ENCODE data around the gene RGS12. TPM values are rescaled to one million over a fixed set of nuclear protein-coding genes. Genes with fewer than 3 reads are reported as not detected.

The RGS12 gene
- total RNA-seq, 1 donor from 2014 or later, result 67.5 TPM

DNA sequence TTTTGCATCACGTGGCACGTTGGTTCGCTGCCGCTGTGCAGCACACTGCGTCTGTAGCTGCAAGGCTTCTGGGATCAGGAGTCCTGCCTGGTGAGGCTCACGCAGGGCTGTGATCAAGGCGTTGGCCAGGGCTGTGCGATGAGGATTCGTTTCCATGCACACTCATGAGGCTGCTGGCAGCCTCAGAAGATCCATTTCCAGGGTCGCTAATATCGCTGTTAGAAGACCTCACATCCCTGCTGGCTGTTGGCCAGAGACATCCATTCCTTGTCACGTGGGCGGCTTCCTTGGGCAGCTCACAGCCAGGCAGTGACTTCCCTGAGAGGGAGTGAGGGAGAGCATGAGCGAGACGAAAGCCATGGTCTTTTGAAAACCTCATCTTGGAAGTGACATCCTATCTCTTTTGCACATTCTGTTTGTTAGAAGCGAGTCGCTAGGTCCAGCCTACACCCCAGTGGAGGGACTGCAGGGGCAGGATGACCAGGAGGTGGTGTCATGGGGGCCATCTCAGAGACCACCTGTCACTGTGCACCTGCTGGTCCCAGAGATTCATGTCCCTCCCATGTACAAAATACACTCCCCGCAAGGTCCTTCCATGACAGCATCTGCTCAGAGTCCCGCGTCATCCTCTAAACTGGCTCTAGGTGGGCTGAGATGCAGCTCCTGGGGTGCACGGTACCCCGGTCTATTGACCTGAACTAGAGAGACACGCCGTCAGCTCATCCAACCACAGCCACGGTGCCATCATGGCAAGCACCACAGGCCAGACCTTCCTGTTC lies 12.2 kb downstream of the RGS12 start:
- TF ChIP-seq, protein P1, sequence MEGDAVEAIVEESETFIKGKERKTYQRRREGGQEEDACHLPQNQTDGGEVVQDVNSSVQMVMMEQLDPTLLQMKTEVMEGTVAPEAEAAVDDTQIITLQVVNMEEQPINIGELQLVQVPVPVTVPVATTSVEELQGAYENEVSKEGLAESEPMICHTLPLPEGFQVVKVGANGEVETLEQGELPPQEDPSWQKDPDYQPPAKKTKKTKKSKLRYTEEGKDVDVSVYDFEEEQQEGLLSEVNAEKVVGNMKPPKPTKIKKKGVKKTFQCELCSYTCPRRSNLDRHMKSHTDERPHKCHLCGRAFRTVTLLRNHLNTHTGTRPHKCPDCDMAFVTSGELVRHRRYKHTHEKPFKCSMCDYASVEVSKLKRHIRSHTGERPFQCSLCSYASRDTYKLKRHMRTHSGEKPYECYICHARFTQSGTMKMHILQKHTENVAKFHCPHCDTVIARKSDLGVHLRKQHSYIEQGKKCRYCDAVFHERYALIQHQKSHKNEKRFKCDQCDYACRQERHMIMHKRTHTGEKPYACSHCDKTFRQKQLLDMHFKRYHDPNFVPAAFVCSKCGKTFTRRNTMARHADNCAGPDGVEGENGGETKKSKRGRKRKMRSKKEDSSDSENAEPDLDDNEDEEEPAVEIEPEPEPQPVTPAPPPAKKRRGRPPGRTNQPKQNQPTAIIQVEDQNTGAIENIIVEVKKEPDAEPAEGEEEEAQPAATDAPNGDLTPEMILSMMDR (conservative IDR thresholded peaks at IDR 0.05), result no peak
- Mint-ChIP-seq H3K36me3 (no peaks in the 10 kb centered on the region), H3K4me1 (ENCODE audit: unreplicated experiment) (peaks cover 55% of the 10 kb centered on the region), H3K27me3 (no peaks in the 10 kb centered on the region), H3K4me3 (no peak overlapping the region), H3K27ac (no peak overlapping the region), H3K9me3 (no peaks in the 10 kb centered on the region)
- no peak for DNase-seq (ENCODE audit: extremely low spot score, unreplicated experiment)

- TF ChIP-seq, protein P1 (conservative IDR thresholded peaks at IDR 0.05), result no peak
- H3K36me3 Mint-ChIP-seq, result no peaks in the 10 kb centered on the region
- H3K4me1 Mint-ChIP-seq (ENCODE audit: unreplicated experiment), result peaks cover 55% of the 10 kb centered on the region
- DNase-seq (ENCODE audit: extremely low spot score, unreplicated experiment), result peak; percentile 51
- H3K27me3 Mint-ChIP-seq, result no peaks in the 10 kb centered on the region
- no peak overlapping the region for H3K4me3 Mint-ChIP-seq
- H3K9me3 Mint-ChIP-seq, result no peaks in the 10 kb centered on the region
- peak overlapping the region; percentile 16 for H3K27ac Mint-ChIP-seq
Observed at GRCh38 chr4:3305610-3306371, 13.0 kb downstream of the RGS12 start.

GRCh38 chr4:3306450-3306849 lies 13.6 kb downstream of the RGS12 start:
- no peaks in the 10 kb centered on the region for H3K36me3 Mint-ChIP-seq
- no peaks in the 10 kb centered on the region for H3K27me3 Mint-ChIP-seq
- H3K27ac Mint-ChIP-seq, result peak overlapping the region; percentile 16
- H3K9me3 Mint-ChIP-seq, result no peaks in the 10 kb centered on the region
- TF ChIP-seq, protein P1 (conservative IDR thresholded peaks at IDR 0.05), result no peak
- no peak overlapping the region for H3K4me3 Mint-ChIP-seq
- DNase-seq (ENCODE audit: extremely low spot score, unreplicated experiment), result no peak
- H3K4me1 Mint-ChIP-seq (ENCODE audit: unreplicated experiment), result peaks cover 55% of the 10 kb centered on the region

GRCh38 chr4:3307060-3307459 lies 14.2 kb downstream of the RGS12 start:
- H3K36me3 Mint-ChIP-seq, result no peaks in the 10 kb centered on the region
- peaks cover 54% of the 10 kb centered on the region for H3K4me1 Mint-ChIP-seq (ENCODE audit: unreplicated experiment)
- no peaks in the 10 kb centered on the region for H3K27me3 Mint-ChIP-seq
- DNase-seq (ENCODE audit: extremely low spot score, unreplicated experiment), result peak; percentile 57
- H3K4me3 Mint-ChIP-seq, result no peak overlapping the region
- H3K27ac Mint-ChIP-seq, result no peak overlapping the region
- TF ChIP-seq, protein P1 (conservative IDR thresholded peaks at IDR 0.05), result no peak
- no peaks in the 10 kb centered on the region for H3K9me3 Mint-ChIP-seq

DNA sequence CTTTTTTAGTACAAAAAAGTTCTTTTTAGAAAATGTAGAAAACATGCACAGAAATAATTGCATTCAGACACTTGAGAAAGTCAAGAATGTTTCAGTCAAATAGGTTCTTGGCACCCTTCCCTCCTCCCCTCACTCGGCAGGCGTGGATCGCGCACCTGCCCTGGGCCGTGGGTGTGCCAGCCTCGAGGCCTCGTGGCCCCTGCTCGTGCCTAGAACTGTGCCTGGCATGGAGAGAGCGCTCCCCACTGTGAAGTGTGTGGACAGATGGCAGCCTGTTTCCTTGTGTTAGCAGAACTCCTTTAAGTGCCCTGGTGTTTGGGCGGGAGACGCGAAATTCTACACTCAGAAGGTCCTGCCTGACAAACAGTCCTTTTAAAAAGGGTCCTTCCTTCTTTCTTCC lies 14.7 kb downstream of the RGS12 start:
- H3K4me1 Mint-ChIP-seq (ENCODE audit: unreplicated experiment), result peaks cover 54% of the 10 kb centered on the region
- no peak overlapping the region for H3K27ac Mint-ChIP-seq
- no peaks in the 10 kb centered on the region for H3K27me3 Mint-ChIP-seq
- peak; percentile 60 for DNase-seq (ENCODE audit: extremely low spot score, unreplicated experiment)
- no peaks in the 10 kb centered on the region for H3K9me3 Mint-ChIP-seq
- no peaks in the 10 kb centered on the region for H3K36me3 Mint-ChIP-seq
- no peak overlapping the region for H3K4me3 Mint-ChIP-seq
- TF ChIP-seq, protein P1 (conservative IDR thresholded peaks at IDR 0.05), result no peak

All from type B pancreatic cell (in vitro differentiated cells).